GM18519 (cell line): Measurements from ENCODE around the gene ITGB5.

ENCODE experiments used
- ATAC-seq: cut with Tn5 transposase; IDR thresholded peaks from one replicate; pipeline ENCODE4 v1.9.1; 2021; ENCODE audit warnings: mild to moderate bottlenecking, moderate library complexity; ENCODE audit not compliant: unreplicated experiment, low FRiP score

The ITGB5 gene

GRCh38 chr3:124895756-124896155, 8.6 kb upstream of the ITGB5 start:
- no peak for ATAC-seq

GRCh38 chr3:124893526-124893925, 6.4 kb upstream of the ITGB5 start:
- no peak for ATAC-seq

- ATAC-seq: no peak
Measured at GRCh38 chr3:124890573-124891190, 3.5 kb upstream of the ITGB5 start.

GRCh38 chr3:124888482-124889441, 1.6 kb upstream of the ITGB5 start:
- no peak for ATAC-seq

GRCh38 chr3:124887932-124888298, 750 bp upstream of the ITGB5 start:
- no peak for ATAC-seq

- ATAC-seq: no peak
Measured at GRCh38 chr3:124886168-124887056, 753 bp downstream of the ITGB5 start.

GRCh38 chr3:124885466-124886167, 1.5 kb downstream of the ITGB5 start:
- ATAC-seq: no peak

GRCh38 chr3:124884474-124885101, 2.6 kb downstream of the ITGB5 start:
- ATAC-seq: no peak

GRCh38 chr3:124883766-124884473, 3.2 kb downstream of the ITGB5 start:
- no peak for ATAC-seq

- ATAC-seq: no peak
Measured at GRCh38 chr3:124882816-124883747, 4.1 kb downstream of the ITGB5 start.

GRCh38 chr3:124881976-124882697, 5.0 kb downstream of the ITGB5 start:
- ATAC-seq: no peak

GRCh38 chr3:124879337-124879680, 7.9 kb downstream of the ITGB5 start:
- ATAC-seq: no peak

- ATAC-seq: no peak
Measured at GRCh38 chr3:124878561-124879336, 8.4 kb downstream of the ITGB5 start.

GRCh38 chr3:124877674-124878073, 9.5 kb downstream of the ITGB5 start:
- no peak for ATAC-seq

- no peak for ATAC-seq
Measured at GRCh38 chr3:124876401-124876878, 10.7 kb downstream of the ITGB5 start.

- ATAC-seq: no peak
Measured at GRCh38 chr3:124873226-124873625, 13.9 kb downstream of the ITGB5 start.

- ATAC-seq: no peak
Measured at GRCh38 chr3:124867511-124867910, 19.7 kb downstream of the ITGB5 start.
